GM21381 (cell line): Measurements from ENCODE around the gene ZNF534.
"Not testable (repeated sequence)": the region's sequence is repeated elsewhere in the genome, so short reads cannot be mapped to it uniquely, and the experiment has no call there.

ENCODE experiments used
- ATAC-seq: cut with Tn5 transposase; IDR thresholded peaks from one replicate; pipeline ENCODE4 v1.9.1; 2021; ENCODE audit warnings: mild to moderate bottlenecking, moderate library complexity; ENCODE audit not compliant: unreplicated experiment

ZNF534 gene

DNA sequence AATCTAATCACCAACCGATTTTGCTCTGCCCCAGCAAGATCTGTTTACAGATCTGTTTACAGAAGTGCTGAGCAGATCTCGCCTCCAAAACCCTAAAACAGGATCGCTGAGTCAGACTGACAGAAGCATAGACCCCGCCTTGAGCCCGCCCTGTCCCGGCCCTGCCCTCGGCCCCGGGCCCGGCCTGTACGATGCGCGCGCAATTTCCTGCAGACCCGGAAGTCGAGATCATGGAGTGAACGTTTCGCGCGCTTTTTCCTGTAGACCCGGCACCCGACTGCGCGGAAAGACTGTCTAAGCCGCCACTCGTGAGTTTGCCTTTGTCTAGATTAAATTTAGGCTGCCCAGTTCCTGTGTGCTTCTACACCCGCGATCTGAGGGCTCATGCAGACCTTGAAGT is at the start of gene ZNF534:
ZNF534 (plus strand) TSS at position 212 of the 400 bp plus-strand sequence. CDS start 2,327 bp downstream, outside the sequence.
- ATAC-seq: no peak

DNA sequence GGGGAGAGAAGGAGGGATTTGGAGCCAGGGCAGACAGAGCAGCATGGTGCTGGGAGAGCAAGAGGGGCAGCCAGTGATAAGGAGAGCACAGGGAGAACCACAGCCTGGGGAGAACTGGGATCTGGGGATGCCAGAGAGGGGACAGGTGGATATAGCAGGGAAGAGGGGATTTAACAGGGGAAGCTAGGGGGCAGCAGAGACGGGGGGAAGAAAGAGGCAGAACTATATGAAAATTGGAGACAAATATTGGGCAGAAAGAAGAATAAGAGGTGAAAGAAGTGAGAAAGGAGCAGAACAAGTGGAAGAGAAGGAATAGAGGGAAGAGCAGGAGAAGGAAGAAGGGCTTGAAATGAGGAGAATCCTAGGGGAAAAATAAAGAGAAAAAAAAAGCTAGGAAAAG is 37.8 kb upstream of the ZNF534 start:
- no peak for ATAC-seq

DNA sequence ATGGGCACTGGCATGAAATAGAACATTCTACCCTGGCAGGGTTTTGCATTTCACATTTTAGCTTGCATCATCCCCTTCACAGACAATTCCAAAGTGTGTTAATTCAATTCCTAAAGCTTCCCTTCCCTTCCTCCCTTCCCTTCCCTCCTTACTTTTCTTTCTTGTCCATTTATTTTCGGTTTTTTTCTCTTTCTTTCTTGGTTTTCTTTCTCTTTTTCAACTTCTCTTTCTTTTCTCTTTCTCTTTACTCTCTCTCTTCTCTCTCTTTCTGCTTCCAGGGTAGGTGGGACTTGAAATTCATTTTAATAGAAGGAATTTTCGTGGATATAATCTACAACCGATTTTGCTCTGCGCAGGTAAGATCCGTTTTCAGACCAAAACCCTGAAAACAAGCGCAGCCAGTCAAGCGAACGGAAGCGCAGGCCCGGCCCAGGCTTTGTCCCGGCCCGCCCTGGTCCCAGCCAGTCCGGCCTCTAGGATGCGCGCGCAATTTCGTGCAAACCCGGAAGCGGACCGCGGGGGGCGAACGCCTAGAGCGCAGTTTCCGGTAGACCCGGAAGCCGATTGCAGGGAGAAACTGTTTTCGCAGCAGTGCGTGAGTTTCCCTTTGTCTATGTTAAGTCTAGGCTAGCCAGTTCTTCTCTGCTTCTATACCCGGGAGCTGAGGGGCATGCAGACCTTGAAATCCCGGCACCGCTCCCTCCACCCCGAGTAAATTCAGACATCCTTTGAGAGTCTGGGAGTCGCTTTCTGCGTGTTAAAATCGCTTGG is 31.5 kb upstream of the ZNF534 start, which contains the start of gene ZNF528:
ZNF528 (plus strand) TSS at position 540 of the 771 bp plus-strand sequence. CDS start 4,165 bp downstream, outside the sequence.
- ATAC-seq: no peak

DNA sequence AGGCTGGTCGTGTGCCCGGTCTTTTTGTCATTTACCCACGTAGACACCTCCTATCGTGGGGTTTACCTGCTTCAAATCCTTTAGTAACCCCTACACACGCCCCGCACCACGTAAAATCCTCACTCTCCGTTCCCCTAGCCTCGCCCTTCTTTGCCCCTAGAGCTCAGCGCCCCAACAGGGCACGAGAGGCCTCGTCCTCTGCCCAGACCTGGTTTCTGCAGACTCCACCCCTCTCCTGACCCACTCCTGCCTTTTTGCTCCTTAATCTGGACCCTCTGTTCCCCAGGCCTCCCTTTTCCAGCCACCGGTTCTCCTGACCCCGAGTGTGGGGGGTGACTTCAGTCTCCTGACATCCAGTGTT is 30.9 kb upstream of the ZNF534 start:
- ATAC-seq: no peak

DNA sequence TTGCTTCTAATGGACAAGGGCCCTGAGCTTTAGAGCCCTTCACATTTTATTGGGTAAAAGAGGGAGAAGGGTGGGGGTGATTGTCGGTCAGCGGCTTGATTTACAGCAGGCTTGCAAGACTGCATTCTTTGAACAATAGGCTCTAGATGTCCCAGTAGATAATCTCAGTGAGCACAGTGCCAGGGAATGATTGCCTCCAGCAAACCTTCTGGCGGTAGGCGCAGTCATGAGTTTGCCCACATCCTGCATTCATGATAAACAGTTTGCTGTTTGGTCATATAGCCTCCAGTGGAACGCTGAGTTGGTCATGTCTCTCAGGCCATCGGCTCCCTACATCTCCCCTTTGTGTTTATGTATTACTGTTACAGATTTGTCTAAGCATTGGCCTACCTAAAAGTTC is 18.7 kb upstream of the ZNF534 start:
- ATAC-seq: no peak

DNA sequence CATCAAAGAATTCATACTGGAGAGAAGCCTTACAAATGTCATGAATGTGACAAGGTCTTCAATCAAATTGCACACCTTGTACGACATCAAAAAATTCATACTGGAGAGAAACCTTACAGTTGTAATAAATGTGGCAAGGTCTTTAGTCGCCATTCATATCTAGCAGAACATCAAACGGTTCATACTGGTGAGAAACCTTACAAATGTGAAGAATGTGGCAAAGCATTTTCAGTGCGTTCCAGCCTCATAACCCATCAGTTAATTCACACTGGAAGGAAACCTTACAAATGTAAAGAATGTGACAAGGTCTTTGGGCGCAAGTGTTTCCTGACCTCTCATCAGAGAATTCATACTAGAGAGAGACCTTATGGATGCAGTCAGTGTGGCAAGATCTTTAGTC is 13.2 kb upstream of the ZNF534 start:
- ATAC-seq: no peak

DNA sequence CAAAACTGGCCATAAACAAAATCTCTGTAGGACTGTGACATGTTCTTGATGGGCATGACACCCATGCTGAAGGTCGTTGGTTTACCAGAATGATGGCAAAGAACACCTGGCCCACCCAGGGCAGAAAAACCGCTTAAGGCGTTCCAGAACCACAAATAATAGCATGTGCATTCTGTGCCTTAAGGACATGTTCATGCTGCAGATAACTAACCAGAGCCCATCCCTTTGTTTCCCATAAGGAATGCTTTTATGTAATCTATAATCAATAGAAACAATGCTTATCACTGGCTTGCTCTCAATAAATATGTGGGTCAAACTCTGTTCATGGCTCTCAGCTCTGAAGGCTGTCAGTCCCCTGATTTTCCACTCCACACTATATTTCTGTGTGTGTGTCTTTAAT is 13.2 kb downstream of the ZNF534 start:
- no peak for ATAC-seq

DNA sequence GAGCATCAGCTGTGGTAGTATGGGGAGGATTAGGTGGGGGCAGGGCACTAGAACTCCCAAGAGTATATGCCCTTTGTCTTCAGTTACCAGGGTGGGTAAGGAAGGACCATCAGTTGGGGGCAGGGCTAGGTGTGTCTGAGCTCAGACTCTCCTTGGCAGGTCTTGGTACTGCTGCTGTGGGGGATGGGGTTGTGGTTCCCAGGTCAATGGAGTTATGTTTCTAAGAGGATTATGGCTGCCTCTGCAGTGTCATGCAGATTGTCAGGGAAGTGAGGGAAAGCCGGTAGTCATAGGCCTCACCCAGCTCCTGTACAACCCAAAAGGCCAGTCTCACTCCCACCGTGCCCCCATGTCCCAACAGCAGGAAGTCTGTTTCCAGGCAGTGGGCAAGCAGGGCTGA is 15.6 kb downstream of the ZNF534 start:
- ATAC-seq: no peak

DNA sequence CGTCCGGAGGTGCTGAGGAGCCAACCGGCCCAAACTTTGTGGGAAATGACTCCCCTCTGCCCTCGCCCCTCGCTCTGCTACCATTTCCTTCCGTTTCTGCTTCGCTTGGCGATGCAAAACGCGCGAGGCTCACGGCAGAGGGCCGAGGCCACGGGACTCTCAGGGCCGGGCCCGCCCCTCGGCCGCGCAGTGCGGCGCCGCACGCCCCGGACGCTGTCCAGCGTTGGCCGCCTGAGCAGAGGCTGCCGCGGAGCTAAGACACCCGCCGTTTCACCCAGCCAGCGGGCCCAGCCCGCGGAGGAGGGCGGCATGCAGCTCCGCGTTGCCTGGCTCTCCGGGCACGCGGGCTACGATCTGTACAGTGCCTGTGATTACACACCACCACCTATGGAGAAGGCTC is 22.3 kb downstream of the ZNF534 start:
- no peak for ATAC-seq

DNA sequence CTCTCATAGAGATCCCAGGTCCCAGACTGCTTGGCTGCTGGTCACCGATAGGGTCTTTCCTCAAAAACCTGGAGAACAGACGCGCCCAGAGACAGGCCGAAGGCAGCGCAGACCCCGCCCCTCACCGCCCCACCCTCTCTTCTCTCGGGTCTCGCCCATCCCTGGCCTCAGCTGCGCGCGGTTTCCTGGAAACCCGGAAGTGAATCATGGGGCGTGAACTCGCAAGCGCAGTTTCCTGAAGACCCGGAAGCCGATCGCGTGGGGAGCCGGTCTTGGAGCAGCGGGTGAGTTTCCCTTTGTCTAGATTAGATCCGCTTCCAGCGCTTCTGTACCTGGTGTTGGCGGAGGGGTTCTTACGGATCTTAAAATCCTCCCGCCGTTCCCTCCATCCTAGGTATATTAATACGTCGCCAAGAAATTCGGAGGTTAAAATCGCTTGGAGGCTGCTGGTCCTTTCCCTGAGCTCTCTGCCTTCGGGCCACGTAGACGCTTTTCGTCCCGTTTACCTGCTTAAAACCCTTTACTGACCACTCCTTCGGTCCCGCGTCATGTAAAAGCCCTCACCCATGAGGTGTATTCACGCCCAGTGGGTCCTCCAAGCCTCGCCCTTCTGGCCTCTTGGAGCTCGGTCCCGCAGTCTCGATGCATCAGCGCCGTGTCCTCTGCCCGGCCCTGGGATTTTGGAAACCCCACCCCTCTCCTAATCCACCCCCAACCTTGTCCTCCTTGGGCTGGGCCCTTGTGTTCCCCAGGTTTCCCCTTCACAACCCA is 24.6 kb downstream of the ZNF534 start, which contains the start of gene ZNF578:
ZNF578 (plus strand) TSS at position 230 of the 771 bp plus-strand sequence. CDS start 48,293 bp downstream, outside the sequence.
- ATAC-seq: no peak

DNA sequence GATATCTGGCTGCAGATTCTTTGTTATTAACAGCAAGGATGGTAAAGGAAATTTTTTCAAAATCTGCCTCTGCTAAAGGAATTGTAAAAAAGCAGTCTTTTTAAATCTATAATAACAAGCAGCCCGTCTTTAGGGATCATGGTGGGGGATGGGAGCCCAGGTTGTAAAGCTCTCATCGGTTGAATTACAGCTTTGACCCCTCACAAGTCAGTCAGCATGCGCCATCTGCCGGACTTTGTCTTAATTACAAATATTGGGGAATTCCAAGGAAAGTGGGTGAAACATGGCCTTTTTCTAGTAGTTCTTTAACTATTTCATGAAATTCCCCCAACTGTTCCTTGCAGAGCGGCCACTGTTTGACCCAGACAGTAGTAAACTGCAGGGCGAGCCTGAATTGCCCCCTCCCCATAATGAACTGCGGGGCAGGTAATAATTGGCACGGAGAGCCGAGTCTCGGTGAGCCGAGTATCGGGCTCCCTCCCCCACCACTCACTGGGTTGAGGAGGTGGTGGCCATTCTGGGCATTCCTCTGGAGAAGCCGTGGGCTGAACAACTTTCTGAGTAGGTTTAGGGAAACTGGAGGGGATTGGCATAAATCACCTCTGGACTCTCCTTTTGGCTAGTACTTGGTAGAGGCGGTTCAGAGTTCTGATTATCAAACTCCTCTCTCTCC is 36.0 kb downstream of the ZNF534 start:
- ATAC-seq: no peak

DNA sequence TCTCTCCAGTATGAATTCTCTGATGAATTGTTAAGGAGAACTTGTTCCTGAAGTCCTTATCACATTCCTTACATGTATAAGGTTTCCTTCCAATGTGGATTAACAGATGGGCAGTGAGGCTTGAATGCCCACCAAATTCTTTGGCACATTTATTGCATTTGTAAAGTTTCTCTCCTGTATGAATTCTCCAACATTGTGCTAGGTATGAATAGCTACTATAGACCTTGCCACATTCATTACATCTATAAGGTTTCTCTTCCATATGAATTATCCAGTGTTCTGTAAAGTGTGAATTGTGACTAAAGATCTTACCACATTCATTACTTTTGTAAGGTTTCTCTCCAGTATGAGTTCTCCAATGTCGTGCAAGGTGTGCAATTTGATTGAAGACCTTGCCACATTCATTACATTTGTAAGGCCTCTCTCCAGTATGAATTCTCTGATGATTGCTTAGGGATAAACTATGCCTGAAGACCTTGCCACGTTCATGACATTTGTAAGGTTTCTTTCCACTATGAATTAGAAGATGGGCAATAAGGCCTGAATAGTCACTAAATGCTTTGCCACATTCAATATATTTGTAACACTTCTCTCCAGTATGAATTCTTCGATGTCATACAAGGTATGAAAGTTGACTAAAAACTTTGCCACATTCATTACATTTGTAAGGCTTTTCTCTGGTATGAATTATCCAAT is 44.9 kb downstream of the ZNF534 start:
- ATAC-seq: no peak

DNA sequence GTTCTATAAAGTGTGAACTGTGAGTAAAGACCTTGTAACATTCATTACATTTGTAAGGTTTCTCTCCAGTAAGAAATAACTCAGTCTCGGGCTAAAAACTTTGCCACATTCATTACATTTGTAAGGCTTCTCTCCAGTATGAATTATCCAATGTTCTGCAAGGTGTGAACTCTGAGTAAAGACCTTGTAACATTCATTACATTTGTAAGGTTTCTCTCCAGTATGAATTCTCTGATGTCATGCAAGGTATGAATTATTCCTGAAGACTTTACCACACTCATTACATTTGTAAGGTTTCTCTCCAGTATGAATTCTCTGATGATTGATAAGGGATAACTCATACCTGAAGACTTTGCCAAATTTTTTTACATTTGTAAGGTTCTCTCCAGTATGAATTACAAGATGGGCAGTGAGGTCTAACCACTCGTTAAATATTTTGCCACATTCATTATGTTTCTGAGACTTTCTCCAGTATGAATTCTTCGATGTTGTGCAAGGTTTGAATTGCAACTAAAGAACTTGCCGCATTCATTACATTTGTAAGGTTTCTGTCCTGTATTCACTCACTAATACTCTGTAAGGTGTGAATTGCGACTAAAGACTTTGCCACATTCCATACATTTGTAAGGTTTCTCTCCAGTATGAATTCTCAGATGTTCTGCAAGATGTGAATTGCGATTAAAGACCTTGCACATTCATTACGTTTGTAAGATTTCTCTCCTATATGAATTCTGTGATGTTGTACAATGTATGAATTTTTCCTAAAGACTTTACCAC is 45.6 kb downstream of the ZNF534 start:
- no peak for ATAC-seq

DNA sequence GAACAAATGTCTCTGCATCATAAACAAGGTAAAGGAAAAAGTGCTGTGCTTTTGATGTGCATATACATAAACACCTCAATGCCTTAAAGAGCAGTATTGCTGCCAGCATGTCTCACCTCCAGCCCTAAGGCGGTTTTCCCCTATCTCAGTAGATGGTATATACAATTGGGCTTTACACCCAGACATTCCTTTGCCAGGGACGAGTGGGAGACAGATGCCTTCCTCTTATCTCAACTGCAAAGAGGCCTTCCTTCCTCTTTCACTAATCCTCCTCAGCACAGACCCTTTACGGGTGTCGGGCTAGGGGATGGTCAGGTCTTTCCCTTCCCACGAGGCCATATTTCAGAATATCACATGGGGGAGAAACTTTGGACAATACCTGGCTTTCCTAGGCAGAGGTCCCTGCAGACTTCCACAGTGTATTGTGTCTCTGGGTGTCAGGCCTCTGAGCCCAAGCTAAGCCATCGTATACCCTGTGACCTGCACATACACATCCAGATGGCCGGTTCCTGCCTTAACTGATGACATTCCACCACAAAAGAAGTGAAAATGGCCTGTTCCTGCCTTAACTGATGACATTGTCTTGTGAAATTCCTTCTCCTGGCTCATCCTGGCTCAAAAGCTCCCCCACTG is 55.3 kb downstream of the ZNF534 start:
- not testable (repeated sequence) for ATAC-seq

DNA sequence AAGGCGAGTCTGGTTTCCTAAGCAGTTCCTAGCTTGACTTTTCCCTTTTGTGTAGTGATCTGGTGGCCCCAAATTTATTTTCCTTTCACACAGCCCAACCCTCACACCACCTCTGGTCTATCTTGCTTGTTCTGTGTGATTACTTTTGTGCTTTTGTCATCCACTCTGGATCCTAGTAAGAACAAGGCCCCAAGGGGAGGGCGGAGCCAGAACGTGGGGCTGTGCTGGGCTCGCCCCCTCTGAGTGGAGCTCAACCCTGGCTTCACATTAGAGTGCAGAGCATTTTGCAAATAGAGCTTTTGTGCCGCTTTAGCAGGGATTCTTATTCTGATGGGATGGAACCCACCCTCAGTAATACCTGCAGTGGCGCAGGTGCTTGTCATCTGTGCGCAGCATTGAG is 56.1 kb downstream of the ZNF534 start:
- ATAC-seq: not testable (repeated sequence)

DNA sequence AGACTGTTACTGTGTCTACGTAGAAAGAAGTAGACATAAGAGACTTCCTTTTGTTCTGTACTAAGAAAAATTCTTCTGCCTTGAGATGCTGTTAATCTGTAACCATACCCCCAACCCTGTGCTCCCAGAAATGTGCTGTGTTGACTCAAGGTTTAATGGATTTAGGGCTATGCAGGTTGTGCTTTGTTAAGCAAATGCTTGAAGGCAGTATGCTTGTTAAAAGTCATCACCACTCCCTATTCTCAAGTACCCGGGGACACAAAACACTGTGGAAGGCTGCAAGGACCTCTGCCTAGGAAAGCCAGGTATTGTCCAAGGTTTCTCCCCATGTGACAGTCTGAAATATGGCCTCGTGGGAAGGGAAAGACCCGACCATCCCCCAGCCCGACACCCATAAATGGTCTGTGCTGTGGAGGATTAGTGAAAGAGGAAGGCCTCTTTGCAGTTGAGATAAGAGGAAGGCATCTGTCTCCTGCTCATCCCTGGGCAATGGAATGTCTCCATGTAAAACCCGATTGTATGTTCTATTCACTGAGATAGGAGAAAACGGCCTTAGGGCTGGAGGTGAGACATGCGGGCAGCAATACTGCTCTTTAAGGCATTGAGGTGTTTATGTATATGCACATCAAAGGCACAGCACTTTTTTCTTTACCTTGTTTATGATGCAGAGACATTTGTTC is 56.8 kb downstream of the ZNF534 start:
- not testable (repeated sequence) for ATAC-seq

DNA sequence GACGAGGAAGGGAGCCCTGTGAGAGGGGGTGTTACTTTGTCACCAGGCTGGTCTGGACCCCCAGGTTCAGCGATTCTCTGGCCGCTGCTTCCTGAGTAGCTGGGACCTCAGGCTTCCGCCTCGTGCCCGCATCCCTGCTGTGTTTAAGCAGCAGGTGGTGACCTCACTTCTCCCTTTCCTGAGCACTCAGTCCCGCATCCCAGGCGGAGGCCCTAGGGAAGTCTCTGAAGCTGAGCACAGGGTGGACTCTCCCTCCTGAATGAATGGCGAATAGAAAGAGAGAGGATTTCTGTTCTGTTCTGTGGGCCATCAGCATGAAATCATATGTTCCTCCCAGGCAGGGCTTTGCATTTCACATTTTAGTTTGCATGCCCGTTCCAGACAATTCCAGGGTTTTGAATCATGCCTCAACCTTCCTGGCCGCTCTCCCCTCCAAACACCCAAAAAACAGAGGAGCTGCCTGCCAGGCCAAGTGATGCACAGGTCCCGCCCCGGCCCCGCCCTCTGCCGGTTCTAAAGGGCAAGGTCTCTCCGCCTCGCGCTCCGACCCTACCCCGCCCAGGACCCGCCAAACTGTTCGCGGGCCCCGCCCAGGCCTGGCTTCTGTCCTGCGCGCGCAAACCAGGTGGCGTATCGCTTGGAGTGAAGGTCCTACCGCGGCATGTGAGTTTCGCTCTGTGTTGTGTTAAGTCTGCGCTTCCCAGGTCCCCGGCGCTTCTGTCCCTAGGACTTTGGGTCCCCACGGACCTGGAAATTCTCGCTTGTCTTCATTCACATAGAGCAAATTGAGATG is 63.4 kb downstream of the ZNF534 start:
- ATAC-seq: no peak

DNA sequence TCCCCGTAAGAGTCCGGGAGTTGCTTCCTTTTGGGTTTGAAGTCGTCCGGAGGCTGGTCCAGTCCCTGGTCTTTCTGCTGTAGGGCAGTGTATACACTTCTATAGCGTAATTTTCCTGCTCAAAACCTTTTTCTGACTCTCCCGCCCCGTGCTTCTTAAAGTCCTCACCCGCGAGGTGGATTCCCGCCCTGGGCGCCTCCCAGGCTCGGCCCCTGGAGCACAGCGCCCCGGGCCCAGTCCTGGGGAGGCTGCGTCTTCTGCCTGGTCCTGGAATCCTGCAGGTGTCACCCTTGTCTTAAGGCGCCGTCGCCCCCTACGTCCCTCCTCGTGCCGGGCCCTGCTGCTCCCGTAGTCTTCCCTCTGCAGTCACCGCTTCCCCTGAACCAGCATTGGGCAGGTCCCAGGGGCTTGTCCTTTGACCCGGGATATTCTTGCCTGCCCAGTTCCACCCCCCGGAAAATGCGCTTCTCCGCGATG is 64.1 kb downstream of the ZNF534 start:
- no peak for ATAC-seq
